ENCODE measurements around the gene KLHDC4.

Gene KLHDC4

GRCh38 chr16:87667443-87667842 is 98.3 kb downstream of the KLHDC4 start:
- Histone ChIP-seq H3K36me3 (ENCODE audit: control insufficient read depth in 5 of 5, insufficient read depth in 5 of 5, low read length in 5 of 5) (no peaks in the 10 kb centered on the region), H3K27me3 (ENCODE audit: control insufficient read depth in 5 of 5, insufficient read depth in 4 of 5, low read length in 5 of 5) (peaks cover 13 to 45% (median 25%) of the 10 kb centered on the region in 5 donors)

GRCh38 chr16:87666919-87667318 is 98.9 kb downstream of the KLHDC4 start:
- H3K4me1 ChIP-seq (ENCODE audit: control insufficient read depth in 5 of 5, insufficient read depth in 5 of 5, low read length in 5 of 5) = peaks cover 0 to 2% (median 0%) of the 10 kb centered on the region in 5 donors
- H3K9me3 ChIP-seq (ENCODE audit: control insufficient read depth in 5 of 5, low read length in 5 of 5) = peaks cover 0 to 2% (median 0%) of the 10 kb centered on the region in 5 donors
- no peaks in the 10 kb centered on the region for H3K36me3 ChIP-seq (ENCODE audit: control insufficient read depth in 5 of 5, insufficient read depth in 5 of 5, low read length in 5 of 5)
- peaks cover 13 to 45% (median 23%) of the 10 kb centered on the region in 5 donors for H3K27me3 ChIP-seq (ENCODE audit: control insufficient read depth in 5 of 5, insufficient read depth in 4 of 5, low read length in 5 of 5)
- H3K4me3 ChIP-seq (ENCODE audit: low read depth in 1 of 5, low read length in 5 of 5) = no peak overlapping the region
- no peak overlapping the region for H3K27ac ChIP-seq (ENCODE audit: low read depth, low read length)
- no peak overlapping the region for H3K9ac ChIP-seq (ENCODE audit: low read length in 5 of 5)

More at GRCh38 chr16:87667443-87667842, 98.3 kb downstream of the KLHDC4 start:
- Histone ChIP-seq H3K4me3 (ENCODE audit: low read depth in 1 of 5, low read length in 5 of 5) (no peak overlapping the region), H3K27ac (ENCODE audit: low read depth, low read length) (no peak overlapping the region), H3K9me3 (ENCODE audit: control insufficient read depth in 5 of 5, low read length in 5 of 5) (peaks cover 0 to 2% (median 0%) of the 10 kb centered on the region in 5 donors), H3K9ac (ENCODE audit: low read length in 5 of 5) (no peak overlapping the region), H3K4me1 (ENCODE audit: control insufficient read depth in 5 of 5, insufficient read depth in 5 of 5, low read length in 5 of 5) (peaks cover 0 to 2% (median 0%) of the 10 kb centered on the region in 5 donors)

- Histone ChIP-seq H3K27ac (ENCODE audit: low read depth, low read length) (no peak overlapping the region), H3K9ac (ENCODE audit: low read length in 5 of 5) (no peak overlapping the region), H3K4me1 (ENCODE audit: control insufficient read depth in 5 of 5, insufficient read depth in 5 of 5, low read length in 5 of 5) (peaks cover 0 to 2% (median 0%) of the 10 kb centered on the region in 5 donors), H3K27me3 (ENCODE audit: control insufficient read depth in 5 of 5, insufficient read depth in 4 of 5, low read length in 5 of 5) (peaks cover 11 to 44% (median 18%) of the 10 kb centered on the region in 5 donors), H3K36me3 (ENCODE audit: control insufficient read depth in 5 of 5, insufficient read depth in 5 of 5, low read length in 5 of 5) (no peaks in the 10 kb centered on the region), H3K9me3 (ENCODE audit: control insufficient read depth in 5 of 5, low read length in 5 of 5) (peaks cover 0 to 2% (median 0%) of the 10 kb centered on the region in 5 donors), H3K4me3 (ENCODE audit: low read depth in 1 of 5, low read length in 5 of 5) (no peak overlapping the region)
Observed at GRCh38 chr16:87665193-87665592, 100.6 kb downstream of the KLHDC4 start.

DNA sequence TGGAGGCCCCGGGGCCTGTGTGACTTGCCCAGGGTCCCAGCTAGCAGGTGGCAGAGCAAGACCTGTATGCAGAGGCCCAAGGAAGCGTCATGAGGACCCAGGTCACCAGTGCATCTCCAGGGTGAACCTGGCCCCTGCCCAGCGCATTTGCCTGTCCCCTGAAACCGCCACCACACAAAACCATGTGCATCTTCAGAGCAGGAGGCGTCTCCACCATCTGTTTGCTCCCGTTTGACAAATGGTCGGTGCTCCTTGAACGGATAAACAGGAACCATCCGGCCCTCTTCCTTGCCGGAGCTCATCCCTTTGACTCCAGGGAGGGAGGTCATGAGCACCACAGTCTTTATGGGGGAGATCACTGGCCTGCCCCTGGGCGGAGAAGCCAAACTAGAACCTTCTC is 101.0 kb downstream of the KLHDC4 start:
- Histone ChIP-seq H3K9me3 (ENCODE audit: control insufficient read depth in 5 of 5, low read length in 5 of 5) (peaks cover 0 to 2% (median 0%) of the 10 kb centered on the region in 5 donors), H3K9ac (ENCODE audit: low read length in 5 of 5) (no peak overlapping the region), H3K27ac (ENCODE audit: low read depth, low read length) (no peak overlapping the region), H3K4me1 (ENCODE audit: control insufficient read depth in 5 of 5, insufficient read depth in 5 of 5, low read length in 5 of 5) (peaks cover 0 to 2% (median 0%) of the 10 kb centered on the region in 5 donors), H3K27me3 (ENCODE audit: control insufficient read depth in 5 of 5, insufficient read depth in 4 of 5, low read length in 5 of 5) (peaks cover 11 to 48% (median 20%) of the 10 kb centered on the region in 5 donors), H3K4me3 (ENCODE audit: low read depth in 1 of 5, low read length in 5 of 5) (no peak overlapping the region), H3K36me3 (ENCODE audit: control insufficient read depth in 5 of 5, insufficient read depth in 5 of 5, low read length in 5 of 5) (no peaks in the 10 kb centered on the region)

- no peak overlapping the region for H3K9ac ChIP-seq (ENCODE audit: low read length in 5 of 5)
- no peak overlapping the region for H3K4me3 ChIP-seq (ENCODE audit: low read depth in 1 of 5, low read length in 5 of 5)
- peaks cover 9 to 44% (median 23%) of the 10 kb centered on the region in 5 donors for H3K27me3 ChIP-seq (ENCODE audit: control insufficient read depth in 5 of 5, insufficient read depth in 4 of 5, low read length in 5 of 5)
Observed at GRCh38 chr16:87662254-87663204, 103.3 kb downstream of the KLHDC4 start.

GRCh38 chr16:87661561-87661960 is 104.2 kb downstream of the KLHDC4 start:
- H3K4me1 ChIP-seq (ENCODE audit: control insufficient read depth in 5 of 5, insufficient read depth in 5 of 5, low read length in 5 of 5) = no peaks in the 10 kb centered on the region
- no peak overlapping the region for H3K27ac ChIP-seq (ENCODE audit: low read depth, low read length)
- no peaks in the 10 kb centered on the region for H3K36me3 ChIP-seq (ENCODE audit: control insufficient read depth in 5 of 5, insufficient read depth in 5 of 5, low read length in 5 of 5)
- no peak overlapping the region for H3K4me3 ChIP-seq (ENCODE audit: low read depth in 1 of 5, low read length in 5 of 5)
- H3K9ac ChIP-seq (ENCODE audit: low read length in 5 of 5) = no peak overlapping the region
- H3K27me3 ChIP-seq (ENCODE audit: control insufficient read depth in 5 of 5, insufficient read depth in 4 of 5, low read length in 5 of 5) = peaks cover 10 to 38% (median 21%) of the 10 kb centered on the region in 5 donors
- H3K9me3 ChIP-seq (ENCODE audit: control insufficient read depth in 5 of 5, low read length in 5 of 5) = peaks cover 6 to 13% (median 11%) of the 10 kb centered on the region in 5 donors

More at GRCh38 chr16:87662254-87663204, 103.3 kb downstream of the KLHDC4 start:
- no peaks in the 10 kb centered on the region for H3K36me3 ChIP-seq (ENCODE audit: control insufficient read depth in 5 of 5, insufficient read depth in 5 of 5, low read length in 5 of 5)
- no peak overlapping the region for H3K27ac ChIP-seq (ENCODE audit: low read depth, low read length)
- peaks cover 4 to 8% (median 7%) of the 10 kb centered on the region in 5 donors for H3K9me3 ChIP-seq (ENCODE audit: control insufficient read depth in 5 of 5, low read length in 5 of 5)
- H3K4me1 ChIP-seq (ENCODE audit: control insufficient read depth in 5 of 5, insufficient read depth in 5 of 5, low read length in 5 of 5) = no peaks in the 10 kb centered on the region

GRCh38 chr16:87658564-87659225 is 107.1 kb downstream of the KLHDC4 start:
- H3K4me1 ChIP-seq (ENCODE audit: control insufficient read depth in 5 of 5, insufficient read depth in 5 of 5, low read length in 5 of 5) = no peaks in the 10 kb centered on the region
- H3K4me3 ChIP-seq (ENCODE audit: low read depth in 1 of 5, low read length in 5 of 5) = no peak overlapping the region
- H3K9me3 ChIP-seq (ENCODE audit: control insufficient read depth in 5 of 5, low read length in 5 of 5) = peaks cover 6 to 13% (median 11%) of the 10 kb centered on the region in 5 donors
- H3K36me3 ChIP-seq (ENCODE audit: control insufficient read depth in 5 of 5, insufficient read depth in 5 of 5, low read length in 5 of 5) = no peaks in the 10 kb centered on the region
- peaks cover 21 to 37% (median 32%) of the 10 kb centered on the region in 5 donors for H3K27me3 ChIP-seq (ENCODE audit: control insufficient read depth in 5 of 5, insufficient read depth in 4 of 5, low read length in 5 of 5)
- H3K9ac ChIP-seq (ENCODE audit: low read length in 5 of 5) = no peak overlapping the region
- H3K27ac ChIP-seq (ENCODE audit: low read depth, low read length) = no peak overlapping the region

All from subcutaneous abdominal adipose tissue (tissue), 5 donors.